K562 (cell line): ENCODE results near the gene GLRA1. TPM values are rescaled to one million over a fixed set of nuclear protein-coding genes. Genes with fewer than 3 reads are reported as not detected.

Experiments used
- CEBPB ChIP-seq: fragments of 450-650 bp; IDR thresholded peaks from 2 replicates; pipeline ENCODE4 v1.6.1; 2016; ENCODE audit warnings: missing genetic modification characterization, missing compliant biosample characterization
- CEBPG ChIP-seq, 3 experiments: fragments of 200-800 bp in 1 of 3; sonication (Bioruptor generic) in 1 of 3; sonication (generic) in 1 of 3; formaldehyde crosslinking in 1 of 3; IDR thresholded peaks in 2 of 3; conservative IDR thresholded peaks in 1 of 3; 2 replicates each; pipeline versions ENCODE4 v1.6.1 to v1.8.0; 2016 to 2022; ENCODE audit warnings: missing compliant biosample characterization in 2 of 3, missing genetic modification characterization in 2 of 3, mild to moderate bottlenecking in 1 of 3, missing genetic modification reagents in 1 of 3
- ERF ChIP-seq: fragments of 450-650 bp; formaldehyde crosslinking; IDR thresholded peaks from 2 replicates; pipeline ENCODE4 v1.4.0; 2020; ENCODE audit warnings: mild to moderate bottlenecking, mixed read lengths
- NFXL1 ChIP-seq: fragments of 450-650 bp; formaldehyde crosslinking; IDR thresholded peaks from 2 replicates; pipeline ENCODE4 v1.4.0; 2021; ENCODE audit warnings: mild to moderate bottlenecking
- POLR3A ChIP-seq: IDR thresholded peaks from 2 replicates; pipeline ENCODE4 v1.6.1; 2011; ENCODE audit warnings: borderline replicate concordance, mild to moderate bottlenecking, moderate library complexity; ENCODE audit not compliant: insufficient read length, insufficient read depth; ENCODE audit errors: extremely low read depth
- RNF2 ChIP-seq: sonication (generic); IDR thresholded peaks from 2 replicates; pipeline ENCODE4 v1.6.1; 2016
- ZNF277 ChIP-seq: fragments of 250-450 bp; sonication (Bioruptor Pico); IDR thresholded peaks from 2 replicates; pipeline ENCODE4 v1.8.0; 2022; ENCODE audit warnings: inconsistent platforms, mild to moderate bottlenecking, moderate library complexity, borderline replicate concordance
- ZNF431 ChIP-seq: sonication (generic); formaldehyde crosslinking; IDR thresholded peaks from 2 replicates; pipeline ENCODE4 v1.8.0; 2022; ENCODE audit warnings: mild to moderate bottlenecking, missing genetic modification reagents
- ZNF695 ChIP-seq: fragments of 450-650 bp; formaldehyde crosslinking; IDR thresholded peaks from 2 replicates; pipeline ENCODE4 v1.4.0; 2020; ENCODE audit warnings: mild to moderate bottlenecking, moderate library complexity
- polyA plus RNA-seq, 8 experiments: library from polyadenylated mRNA; depleted of rRNA in 4 of 8; stranded (reverse) in 5 of 8; unstranded in 3 of 8; fragments of >200 nt; fragmentation: Nextera tagmentation in 2 of 8; fragmentation: Illumina TruSeq in 1 of 8; extraction: Ambion mirVana in 2 of 8; extraction: Trizol in 1 of 8; gene quantifications; 2 replicates each; pipeline versions ENCODE4 v1.2.1 to v1.2.3, GENCODE V29; 2011 to 2014; ENCODE audit warnings: inconsistent platforms in 1 of 8, missing spikeins in 1 of 8
- total RNA-seq, 7 experiments: library from RNA; depleted of rRNA in 6 of 7; stranded (reverse); fragments of >200 nt in 6 of 7; fragmentation: Illumina TruSeq in 2 of 7; extraction: Trizol in 2 of 7; gene quantifications; 2 replicates each; pipeline versions ENCODE4 v1.2.1 to v1.2.3, GENCODE V29; 2011 to 2021; ENCODE audit warnings: low replicate concordance in 1 of 7
- TF ChIP-seq, protein P1 (sequence below): fragments of 450-650 bp; IDR thresholded peaks from 2 replicates; pipeline ENCODE4 v1.6.1; 2014; ENCODE audit warnings: low read depth, mild to moderate bottlenecking, moderate library complexity, borderline replicate concordance
- TF ChIP-seq, protein P2 (sequence below), 2 experiments: fragments of 450-650 bp in 1 of 2; sonication (generic) in 1 of 2; formaldehyde crosslinking in 1 of 2; IDR thresholded peaks; 2 replicates each; pipeline versions ENCODE4 v1.7.1 to v1.9.0; 2016 to 2022; ENCODE audit warnings: inconsistent platforms in 1 of 2, mild to moderate bottlenecking in 1 of 2, missing genetic modification reagents in 1 of 2
- TF ChIP-seq, protein P3 (sequence below), 3 experiments: fragments of 200-800 bp in 1 of 3; sonication (Bioruptor generic) in 1 of 3; sonication (generic) in 1 of 3; formaldehyde crosslinking in 1 of 3; IDR thresholded peaks; 2 replicates each; pipeline versions ENCODE4 v1.6.1 to v1.8.0; 2016 to 2022; ENCODE audit warnings: mild to moderate bottlenecking in 2 of 3, missing compliant biosample characterization in 2 of 3, missing genetic modification characterization in 2 of 3, missing genetic modification reagents in 1 of 3

The GLRA1 gene
- total and polyA plus RNA-seq, 9 of the 15 experiments (the other 6 are each of a cell fraction or from before 2014, with no cell fraction given): not detected

- TF ChIP-seq CEBPB (tag) (no peak), POLR3A (no peak), ZNF277 (CRISPR knock-in tag) (no peak), NFXL1 (no peak), ERF (CRISPR knock-in tag) (no peak), RNF2 (no peak), ZNF431 (peak; percentile 76; the same call in 1 of the 2 replicates), ZNF695 (CRISPR knock-in tag) (no peak), CEBPG (CRISPR knock-in tag; IDR thresholded peaks at IDR 0.05) (0 out of 2 replicates have a peak, but pooled peaks have one; percentile 10), CEBPG (tag; conservative IDR thresholded peaks at IDR 0.05 in 1 of 2, IDR thresholded peaks at IDR 0.05 in 1 of 2) (no peak)
- TF ChIP-seq, protein P1, sequence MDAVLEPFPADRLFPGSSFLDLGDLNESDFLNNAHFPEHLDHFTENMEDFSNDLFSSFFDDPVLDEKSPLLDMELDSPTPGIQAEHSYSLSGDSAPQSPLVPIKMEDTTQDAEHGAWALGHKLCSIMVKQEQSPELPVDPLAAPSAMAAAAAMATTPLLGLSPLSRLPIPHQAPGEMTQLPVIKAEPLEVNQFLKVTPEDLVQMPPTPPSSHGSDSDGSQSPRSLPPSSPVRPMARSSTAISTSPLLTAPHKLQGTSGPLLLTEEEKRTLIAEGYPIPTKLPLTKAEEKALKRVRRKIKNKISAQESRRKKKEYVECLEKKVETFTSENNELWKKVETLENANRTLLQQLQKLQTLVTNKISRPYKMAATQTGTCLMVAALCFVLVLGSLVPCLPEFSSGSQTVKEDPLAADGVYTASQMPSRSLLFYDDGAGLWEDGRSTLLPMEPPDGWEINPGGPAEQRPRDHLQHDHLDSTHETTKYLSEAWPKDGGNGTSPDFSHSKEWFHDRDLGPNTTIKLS: no peak
- TF ChIP-seq, protein P2, sequence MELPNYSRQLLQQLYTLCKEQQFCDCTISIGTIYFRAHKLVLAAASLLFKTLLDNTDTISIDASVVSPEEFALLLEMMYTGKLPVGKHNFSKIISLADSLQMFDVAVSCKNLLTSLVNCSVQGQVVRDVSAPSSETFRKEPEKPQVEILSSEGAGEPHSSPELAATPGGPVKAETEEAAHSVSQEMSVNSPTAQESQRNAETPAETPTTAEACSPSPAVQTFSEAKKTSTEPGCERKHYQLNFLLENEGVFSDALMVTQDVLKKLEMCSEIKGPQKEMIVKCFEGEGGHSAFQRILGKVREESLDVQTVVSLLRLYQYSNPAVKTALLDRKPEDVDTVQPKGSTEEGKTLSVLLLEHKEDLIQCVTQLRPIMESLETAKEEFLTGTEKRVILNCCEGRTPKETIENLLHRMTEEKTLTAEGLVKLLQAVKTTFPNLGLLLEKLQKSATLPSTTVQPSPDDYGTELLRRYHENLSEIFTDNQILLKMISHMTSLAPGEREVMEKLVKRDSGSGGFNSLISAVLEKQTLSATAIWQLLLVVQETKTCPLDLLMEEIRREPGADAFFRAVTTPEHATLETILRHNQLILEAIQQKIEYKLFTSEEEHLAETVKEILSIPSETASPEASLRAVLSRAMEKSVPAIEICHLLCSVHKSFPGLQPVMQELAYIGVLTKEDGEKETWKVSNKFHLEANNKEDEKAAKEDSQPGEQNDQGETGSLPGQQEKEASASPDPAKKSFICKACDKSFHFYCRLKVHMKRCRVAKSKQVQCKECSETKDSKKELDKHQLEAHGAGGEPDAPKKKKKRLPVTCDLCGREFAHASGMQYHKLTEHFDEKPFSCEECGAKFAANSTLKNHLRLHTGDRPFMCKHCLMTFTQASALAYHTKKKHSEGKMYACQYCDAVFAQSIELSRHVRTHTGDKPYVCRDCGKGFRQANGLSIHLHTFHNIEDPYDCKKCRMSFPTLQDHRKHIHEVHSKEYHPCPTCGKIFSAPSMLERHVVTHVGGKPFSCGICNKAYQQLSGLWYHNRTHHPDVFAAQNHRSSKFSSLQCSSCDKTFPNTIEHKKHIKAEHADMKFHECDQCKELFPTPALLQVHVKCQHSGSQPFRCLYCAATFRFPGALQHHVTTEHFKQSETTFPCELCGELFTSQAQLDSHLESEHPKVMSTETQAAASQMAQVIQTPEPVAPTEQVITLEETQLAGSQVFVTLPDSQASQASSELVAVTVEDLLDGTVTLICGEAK (IDR thresholded peaks at IDR 0.05): peak; percentile 90
- TF ChIP-seq, protein P2 (CRISPR knock-in tag; IDR thresholded peaks at IDR 0.05): peak; percentile 51; the same call in 1 of the 2 replicates
- TF ChIP-seq, protein P3, sequence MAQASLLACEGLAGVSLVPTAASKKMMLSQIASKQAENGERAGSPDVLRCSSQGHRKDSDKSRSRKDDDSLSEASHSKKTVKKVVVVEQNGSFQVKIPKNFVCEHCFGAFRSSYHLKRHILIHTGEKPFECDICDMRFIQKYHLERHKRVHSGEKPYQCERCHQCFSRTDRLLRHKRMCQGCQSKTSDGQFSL (CRISPR knock-in tag; IDR thresholded peaks at IDR 0.05): 0 out of 2 replicates have a peak, but pooled peaks have one; percentile 43
- TF ChIP-seq, protein P3 (tag; IDR thresholded peaks at IDR 0.05): no peak
Observed at GRCh38 chr5:151924564-151925301, at the start of gene GLRA1 (continued).
